Stimulated activated CD4-positive, alpha-beta T cell treated with anti-CD3 and anti-CD28 coated beads, Interleukin-2, amount 100 ng/mL, for 4 hours (primary cell): Measurements from ENCODE around the gene KRT74.

ENCODE experiments used
- DNase-seq: peaks from one replicate; pipeline ENCODE4 v3.0.0-alpha.2; 2020; ENCODE audit warnings: low read depth

KRT74 gene

DNA sequence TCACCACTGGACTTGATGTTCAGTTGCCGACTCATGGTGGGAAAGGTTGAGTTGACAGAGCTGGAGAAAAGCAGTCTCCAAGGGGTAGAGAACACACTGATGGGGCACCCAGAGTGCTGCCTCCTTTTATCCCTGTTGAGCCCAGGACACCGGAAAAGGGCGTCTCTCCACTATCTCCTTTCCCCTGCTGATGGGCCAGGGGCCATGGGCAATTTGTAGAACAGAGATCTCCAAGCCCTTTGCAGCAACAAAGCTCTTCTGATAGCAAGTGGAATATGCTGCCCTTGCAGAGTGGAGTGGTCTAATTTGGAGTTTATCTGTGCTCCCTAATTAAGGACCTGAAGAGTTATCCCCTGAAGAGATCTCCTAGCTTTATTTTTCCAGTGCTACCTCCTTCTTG is at the start of gene KRT74:
Gene KRT74 (minus strand): TSS at position 101 of the 400 bp plus-strand sequence. CDS start 66 bp downstream, at position 35.
- DNase-seq = no peak

DNA sequence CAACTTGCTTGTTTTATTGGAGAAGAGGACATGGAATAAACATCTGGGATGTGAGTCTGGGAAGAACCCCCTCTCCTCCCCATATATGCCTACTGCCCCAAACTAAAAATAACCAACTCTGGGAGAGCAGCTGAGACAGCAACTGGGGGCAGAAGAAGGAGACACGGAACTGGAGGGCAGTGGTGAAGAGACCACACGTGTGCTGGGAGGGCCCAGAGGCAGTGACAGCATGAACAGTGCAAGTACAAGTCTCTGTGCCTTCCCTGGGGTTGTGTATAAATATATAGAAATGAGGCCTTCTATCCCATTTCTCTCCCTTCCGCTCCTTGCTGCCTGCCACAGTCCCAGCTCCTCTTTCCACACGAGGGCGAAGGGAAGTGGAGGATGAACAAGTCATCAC is 48.7 kb upstream of the KRT74 start:
- no peak for DNase-seq

DNA sequence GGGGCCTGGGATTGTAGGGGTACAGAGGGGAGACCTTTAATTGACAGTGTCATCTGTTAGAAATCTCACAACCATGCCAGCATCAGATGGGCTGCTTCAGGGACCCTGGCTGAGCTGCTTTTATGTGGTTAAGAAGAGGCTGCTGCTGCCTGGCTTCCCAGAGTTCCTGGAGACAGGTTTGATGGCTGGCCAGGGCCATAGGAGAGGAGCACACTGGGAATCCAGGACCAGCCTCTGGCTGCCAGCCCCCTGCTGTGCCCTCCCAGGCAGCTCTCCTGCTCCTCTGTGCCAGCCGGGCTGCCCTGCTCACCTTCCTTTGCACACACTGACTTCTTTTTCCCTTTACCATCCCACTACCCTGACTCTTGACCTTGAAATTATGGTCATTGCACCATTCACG is 45.2 kb upstream of the KRT74 start:
- no peak for DNase-seq

DNA sequence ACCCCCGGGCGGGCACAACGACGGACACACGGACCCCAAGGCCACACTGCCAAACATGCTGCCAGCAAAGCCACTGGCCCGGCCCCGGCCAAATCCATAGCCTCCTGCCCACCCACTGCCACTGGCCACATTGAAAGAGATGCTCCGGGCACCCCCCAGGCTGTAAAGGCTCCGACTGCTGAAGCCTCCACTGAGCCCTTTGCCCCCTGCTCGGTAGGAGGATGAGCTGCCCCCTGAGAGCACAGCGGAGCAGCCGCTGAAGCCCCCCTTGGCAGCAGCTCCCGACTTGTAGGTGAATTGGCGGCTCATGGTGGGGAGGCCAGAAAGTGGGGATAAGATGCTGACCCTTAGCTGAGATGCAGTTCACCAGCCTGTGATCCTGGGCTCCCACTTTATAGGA is 44.6 kb upstream of the KRT74 start, which contains the start of gene KRT73:
Gene KRT73 (minus strand): TSS at position 344 of the 400 bp plus-strand sequence. CDS start 35 bp downstream, at position 309.
- no peak for DNase-seq

DNA sequence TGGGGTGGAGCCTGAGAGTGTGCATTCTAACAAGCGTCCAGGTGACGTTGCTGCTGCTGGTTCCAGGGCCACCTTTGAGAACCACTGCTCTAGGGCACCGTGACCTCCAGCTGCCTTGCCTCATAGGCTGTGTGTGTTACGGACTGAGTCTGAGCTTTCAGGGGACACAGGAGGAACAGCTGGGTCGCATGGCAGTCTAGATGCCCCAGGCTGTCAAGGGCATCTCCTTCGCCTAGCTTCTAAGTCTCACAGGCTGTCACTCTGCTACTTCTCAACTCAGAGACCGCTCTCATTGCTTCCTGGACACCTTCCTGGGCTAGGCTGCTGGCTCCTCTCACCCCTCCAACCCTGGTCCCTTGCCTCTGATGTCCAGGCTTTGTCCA is 43.8 kb upstream of the KRT74 start:
- no peak for DNase-seq

DNA sequence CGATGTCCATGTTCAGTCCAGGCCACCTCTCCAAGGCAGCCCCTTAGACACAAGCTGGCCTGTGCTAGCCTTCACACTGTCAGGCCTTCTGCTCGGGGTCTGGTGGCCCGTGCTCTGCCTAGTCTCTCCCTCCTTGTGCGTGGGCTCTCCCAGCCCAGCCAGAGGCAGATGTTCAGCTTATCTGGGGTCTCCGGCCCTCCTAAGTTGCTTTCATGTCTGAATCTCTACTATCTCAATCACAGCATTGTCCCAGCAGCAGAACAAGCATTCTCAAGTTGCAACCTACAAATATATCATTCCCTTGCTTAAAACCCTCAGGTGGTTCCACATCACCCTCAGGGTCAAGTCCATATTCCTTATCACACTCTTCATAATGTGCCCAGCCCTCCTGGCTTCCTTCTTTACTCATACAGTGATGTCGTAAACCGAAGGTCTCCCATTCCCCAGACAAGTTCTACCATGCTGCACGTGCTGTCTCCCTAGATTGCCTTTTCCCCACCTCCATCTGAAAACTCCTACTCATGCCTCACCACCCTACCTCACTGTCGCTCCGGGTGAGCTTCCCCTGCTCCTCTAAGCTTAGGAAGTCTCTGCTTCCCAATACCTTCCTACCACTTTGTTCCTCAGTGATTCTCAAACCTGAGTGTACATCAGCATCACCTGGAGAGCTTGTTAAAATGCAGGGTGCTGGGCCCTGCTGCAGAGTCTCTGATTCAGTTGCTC is 43.2 kb upstream of the KRT74 start:
- no peak for DNase-seq

DNA sequence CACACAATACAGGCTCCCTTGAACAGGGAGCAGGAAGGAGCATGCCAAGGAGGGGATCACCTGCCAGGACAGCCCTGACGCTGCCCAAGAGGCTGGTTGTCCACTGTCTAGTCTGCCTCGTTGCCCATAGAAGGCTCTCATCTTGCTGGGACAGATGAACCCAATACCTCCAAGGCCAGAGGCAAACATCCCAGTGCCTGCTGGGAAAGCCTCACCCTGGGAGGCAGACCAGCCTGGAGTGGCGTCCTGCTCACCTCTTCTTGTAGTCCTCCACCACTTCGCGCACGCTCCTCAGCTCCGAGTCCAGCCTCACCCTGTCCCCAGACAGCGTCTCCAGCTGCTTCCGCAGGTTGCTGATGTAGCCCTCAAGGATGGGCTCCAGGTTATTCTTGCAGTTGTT is 42.3 kb upstream of the KRT74 start:
- no peak for DNase-seq

DNA sequence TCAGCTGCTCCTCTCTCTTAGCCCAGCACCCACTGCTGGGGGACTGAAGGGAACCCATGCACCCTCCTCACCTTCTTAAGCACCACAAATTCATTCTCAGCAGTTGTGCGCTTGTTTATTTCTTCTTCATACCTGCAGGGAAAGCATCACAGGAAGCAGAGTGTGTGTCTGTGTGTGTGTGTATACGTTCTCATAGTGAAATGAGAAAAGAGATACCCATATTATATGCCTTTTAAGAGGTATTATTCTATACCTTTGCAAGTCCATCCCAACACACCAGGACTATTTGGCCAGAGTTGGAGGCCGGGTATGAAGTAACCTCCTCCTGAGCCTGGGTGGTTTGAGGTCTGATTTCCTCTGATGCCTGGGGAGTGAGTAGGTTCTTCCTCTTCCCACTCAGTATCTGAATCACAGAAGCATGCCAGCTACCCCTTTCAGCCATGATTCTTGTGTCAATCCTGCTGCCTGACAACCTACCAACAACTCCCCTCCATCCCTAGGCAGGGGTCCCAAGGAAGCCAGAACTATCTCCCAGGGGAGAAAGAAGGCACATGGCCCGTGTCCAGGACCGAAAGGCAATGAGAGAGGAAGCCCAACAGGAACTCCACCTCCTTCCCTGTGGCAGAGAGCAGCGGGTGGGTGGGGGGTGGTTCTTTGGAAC is 41.7 kb upstream of the KRT74 start:
- peak; percentile 41 for DNase-seq

DNA sequence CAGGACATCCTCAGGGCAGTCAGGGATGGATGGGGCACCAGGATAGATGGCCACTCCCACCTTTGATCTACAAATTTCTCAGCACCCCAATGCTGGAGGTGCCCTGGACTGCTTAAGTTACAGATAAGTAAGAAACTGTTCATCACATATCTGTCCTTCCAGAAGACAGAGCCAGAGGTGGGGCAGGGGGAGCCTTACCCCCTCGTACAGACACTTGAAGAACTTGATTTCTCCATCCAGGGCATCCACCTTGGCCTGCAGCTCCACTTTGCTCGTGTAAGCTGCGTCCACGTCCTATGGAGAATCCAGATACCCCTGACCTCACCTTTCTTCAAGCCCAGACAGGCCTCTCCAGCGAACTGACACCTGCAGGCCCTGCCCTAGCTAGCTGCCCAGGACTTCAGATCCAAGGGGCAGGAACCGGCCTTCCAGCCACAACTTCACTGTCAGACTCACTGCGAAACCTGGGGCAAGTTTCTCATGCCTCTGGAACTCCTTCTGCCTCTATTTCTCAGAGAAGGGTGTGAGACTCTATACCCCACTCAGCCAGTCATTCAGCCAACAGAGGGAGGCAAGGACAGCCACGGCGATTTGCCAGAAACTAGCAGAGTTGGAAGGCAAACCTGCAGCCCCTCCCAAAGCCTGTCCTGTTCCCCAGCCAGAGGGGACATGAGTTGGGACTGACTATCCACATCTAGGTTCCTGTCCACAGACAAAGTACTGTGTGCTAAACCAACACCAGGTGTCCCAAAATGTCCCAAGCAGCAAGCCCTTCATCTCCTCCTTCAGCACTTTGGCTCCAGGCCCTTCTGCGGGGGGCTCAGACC is 41.0 kb upstream of the KRT74 start:
- DNase-seq = no peak

DNA sequence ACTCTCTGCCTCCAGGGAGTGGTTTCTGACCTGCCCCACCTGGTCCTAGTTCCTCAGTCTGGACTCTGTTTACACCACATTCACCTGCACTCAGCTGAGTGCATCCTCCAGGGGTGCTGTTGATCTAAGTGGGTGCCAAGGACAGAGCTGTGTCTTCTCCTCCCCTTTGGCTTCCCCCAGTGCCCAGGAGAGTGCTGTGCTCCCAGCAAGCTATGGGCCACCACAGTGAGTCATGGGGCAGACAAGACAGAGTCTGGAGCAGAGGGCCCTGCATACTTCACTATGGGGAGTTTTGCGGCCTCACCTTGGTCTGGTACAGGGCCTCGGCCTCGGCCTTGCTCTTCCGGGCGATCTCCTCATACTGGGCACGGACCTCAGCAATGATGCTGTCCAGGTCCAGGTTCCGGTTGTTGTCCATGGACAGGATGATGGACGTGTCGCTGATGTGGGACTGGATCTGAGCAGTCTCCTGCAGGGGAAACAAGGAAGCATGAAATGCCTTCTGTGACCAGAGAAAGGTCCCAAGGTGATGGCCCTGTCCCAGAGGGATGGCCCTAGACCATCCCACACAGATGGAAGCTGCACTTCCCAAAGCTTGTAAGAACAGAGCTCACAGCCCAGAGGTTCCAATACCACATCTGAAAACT is 39.9 kb upstream of the KRT74 start:
- no peak for DNase-seq

DNA sequence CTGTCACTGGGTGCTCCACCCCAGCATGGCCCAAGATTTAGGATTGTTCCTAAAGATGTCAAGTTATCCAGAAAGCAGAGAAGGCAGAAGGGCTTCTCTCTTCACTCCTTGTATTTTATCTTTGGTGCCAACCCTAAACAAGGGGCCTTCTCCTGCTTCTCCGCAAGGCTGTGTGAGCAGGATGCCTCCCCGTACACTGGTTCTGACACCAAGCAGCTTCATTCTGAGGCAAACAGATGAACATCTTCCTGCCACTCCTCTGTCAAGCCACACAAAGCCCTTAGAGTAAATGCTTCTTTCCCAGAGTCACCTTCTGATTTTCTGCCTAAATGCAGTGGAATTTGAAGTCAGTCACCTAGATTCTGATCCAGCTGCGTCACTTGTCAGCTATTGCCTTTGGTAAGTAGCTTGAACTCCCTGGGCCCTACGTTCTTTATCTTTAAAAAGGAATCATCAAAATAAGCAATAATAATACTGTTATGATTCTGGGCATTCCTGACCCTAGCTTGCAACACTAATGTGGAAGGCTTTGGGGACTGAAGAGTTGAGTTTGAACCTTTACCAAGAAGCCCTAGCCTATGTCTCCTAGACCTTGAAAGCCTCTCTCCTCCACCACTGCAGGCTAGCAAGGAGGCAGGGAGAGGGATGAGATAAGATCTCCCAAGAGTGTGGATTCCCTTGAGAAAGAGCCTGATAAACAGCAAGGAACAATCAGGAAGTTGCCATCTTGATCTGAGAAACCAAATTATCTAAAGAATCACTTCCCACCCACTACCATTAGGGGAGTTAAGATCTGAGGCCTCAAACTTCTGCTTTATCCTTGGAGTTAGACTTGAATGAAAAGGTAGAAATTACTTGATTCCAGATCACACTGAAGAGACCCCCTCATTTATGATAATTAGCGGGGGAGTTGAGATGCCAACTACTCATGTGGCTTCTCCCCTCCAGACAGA is 39.1 kb upstream of the KRT74 start:
- no peak for DNase-seq

DNA sequence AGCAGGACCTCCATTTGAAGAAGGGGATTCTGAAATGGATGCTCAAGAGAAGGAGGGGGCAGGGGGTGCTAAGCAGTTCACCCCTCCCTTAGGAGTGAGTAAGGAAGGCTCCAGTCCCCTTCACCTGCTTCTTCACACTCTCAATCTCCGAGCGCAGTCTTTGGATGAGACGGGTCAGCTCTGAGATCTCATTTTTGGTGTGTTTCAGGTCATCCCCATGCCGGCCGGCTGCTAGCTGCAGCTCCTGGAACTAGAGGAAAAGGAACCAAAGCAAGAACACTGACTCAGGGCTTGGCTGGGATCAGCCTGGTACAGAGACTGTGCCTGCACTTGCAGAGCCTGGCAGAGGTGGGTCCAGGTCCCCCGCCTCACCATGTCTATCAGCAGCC is 37.4 kb upstream of the KRT74 start:
- no peak for DNase-seq

DNA sequence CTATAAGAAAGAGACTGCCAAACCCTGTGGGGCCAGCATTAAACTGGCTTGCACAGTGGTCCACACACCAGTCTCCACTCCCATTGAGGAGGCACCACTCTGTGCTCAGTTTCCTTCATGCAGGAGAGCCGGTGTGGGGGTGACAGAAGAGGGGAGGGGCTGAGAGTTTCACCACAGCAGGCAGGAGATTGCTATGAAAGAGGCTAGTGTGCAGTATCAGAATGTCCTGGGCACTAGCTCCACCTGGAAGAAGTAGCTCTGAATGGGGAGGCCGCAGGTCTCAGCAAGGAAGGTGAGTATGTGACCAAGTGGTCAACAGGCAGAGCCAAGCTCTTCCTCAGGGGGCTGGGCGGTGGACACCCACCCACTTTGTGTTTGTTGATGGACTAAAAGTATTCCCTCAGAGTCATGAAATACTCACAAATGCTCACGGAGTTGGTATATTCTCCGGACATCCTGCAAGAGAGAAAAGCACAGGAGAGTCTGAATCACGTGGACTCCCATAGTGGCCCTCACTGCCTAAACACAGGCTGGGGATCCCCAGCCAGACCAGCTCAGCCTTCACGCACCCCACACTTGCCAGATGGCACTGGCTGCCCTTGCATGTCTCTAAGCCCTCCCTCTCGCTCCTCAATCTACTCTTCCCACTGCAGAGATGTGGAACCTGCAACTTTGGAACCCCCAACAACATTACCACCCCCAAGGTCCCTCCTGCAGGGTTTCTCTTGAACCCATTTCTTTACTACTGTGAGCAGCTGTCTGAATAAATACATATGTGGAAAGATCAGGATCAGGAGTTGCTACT is 35.4 kb upstream of the KRT74 start:
- no peak for DNase-seq

DNA sequence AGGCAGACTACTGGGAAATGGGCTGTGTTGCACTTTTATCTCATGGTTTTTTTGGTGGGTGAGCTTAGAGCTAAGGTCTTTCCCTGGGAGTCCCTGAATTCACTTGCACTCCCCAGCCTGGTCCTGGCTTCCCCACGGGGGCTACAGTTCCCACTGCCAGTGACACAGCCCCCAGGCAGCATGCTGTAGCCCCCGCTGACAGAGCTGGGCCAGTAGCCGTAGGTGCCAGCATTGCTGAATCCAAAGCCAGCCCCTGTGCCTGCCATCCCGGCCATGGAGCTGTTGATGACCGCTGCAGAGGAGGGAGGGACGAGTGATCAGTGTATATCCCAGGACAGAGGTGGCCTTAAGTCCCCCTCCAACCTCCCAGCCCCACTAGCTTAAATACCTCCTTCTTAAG is 34.5 kb upstream of the KRT74 start:
- no peak for DNase-seq

DNA sequence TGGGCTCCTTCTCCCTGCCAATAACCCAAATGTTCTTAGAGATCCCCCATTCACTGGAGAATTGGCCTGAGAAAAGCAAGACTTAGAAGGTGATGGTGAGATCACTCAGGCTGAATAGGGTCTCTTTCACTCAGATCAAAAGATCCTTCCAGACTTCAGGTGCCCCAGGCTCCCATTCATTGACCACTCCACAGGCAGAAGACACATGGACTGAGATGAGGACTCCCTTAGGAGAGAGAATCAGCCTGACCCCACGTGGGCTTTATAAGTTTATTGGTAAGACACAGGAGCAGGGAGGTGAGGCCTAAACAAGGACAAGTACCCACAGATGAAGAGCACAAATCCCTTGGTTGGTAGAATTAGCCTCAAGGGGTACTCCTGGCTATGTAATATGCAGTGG is 33.7 kb upstream of the KRT74 start:
- no peak for DNase-seq

DNA sequence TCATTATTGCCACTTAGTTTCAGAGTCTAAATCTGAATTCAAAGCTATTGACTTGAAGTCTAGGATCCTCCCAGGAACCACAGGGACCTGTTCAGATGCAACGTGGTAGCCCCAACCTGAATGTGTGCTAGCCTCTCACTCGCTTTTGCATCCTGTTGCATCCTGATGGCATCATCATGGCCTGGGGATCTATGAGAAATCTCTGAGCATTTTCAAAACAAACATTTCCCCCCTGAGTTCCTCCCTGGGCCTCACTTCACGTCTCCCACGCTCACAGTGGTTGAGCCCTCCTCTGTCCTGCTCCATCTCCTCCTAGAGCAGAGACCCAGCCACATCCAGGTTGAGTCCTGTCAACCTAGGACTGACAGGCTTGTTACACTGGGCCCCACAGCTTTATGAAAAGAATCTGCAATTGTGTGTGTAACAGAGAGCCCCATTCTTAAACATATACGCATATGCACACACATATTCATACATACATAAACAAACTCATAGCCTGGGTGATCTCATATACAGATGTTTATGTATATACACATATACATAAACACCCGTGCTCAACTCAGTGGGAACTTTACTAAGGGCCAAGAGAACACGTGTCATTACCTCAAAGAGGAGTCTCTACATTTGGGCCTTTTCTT is 33.1 kb upstream of the KRT74 start:
- DNase-seq = no peak

DNA sequence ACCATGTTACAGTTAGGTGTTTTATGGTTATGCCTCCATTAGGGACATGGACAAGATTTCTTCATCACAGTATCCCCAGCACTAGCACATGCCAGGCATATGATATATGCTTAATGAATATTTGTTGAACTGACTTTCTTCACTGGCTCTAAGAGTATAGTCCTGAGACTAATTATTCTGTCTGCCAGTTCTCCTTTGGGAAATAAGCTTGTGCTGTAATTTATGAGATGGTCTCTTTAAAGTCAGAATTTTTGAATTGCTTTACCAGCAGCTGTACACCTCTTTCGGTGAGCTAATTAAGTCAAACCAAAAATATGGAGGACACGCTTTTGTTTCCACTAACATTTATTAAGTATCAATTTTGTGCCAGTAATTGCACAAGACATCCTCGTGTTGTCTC is 32.5 kb upstream of the KRT74 start:
- no peak for DNase-seq

DNA sequence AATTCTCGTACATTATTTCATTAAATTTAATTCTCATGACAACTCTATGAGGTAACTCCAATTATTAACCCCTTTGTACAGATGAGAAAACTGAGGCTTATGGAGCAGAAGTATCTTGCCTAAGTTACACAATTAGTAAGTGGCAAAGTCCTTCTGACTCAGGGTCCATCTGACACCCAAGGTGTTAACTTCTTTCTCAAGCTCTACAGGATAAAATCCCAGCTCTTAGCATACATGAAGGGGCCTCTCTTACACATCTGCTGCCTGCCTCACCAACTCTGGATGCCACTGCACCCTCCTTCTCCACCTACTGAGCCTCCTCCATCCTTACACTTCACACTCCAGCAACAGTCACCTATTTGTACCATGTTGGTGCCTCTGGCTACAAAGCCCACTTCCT is 31.9 kb upstream of the KRT74 start:
- no peak for DNase-seq

DNA sequence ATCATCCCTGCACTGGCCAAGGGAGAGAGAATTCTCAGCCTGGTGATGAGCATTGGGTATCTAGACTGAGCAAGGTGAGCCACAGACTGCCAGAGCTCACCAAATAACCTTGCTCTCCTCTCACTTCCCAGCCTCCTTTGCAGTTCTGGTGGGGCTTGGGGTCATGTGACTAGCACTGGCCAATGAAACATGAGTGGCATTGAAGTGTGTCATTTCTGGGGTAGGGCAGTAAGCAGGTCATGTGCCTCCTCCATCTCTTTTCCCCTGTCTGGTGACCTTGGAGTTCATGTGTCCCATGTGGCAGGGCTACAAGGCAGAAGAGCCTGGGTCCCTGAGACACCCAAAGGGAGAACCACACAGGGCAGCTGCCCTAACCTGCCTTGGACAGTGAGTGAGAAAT is 31.2 kb upstream of the KRT74 start:
- no peak for DNase-seq

DNA sequence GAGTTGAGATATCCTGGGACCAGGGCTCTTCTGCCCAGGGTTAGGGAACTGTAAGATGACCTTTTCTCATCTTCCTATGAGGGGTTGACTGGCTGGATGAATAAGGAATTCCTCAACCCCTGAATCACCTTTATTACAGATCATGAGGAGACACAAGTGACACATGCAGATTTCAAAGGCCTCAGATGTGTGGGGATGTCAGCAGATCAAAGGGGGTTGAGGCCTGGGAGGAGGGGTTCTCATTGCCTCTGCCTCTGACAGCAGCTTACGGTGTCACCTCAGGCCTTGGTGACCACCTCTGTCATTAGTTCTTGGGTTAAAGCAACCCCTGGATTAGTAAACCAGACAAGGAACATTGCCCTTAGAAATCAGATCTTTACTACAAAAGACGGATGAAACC is 29.7 kb upstream of the KRT74 start:
- DNase-seq = peak; percentile 43
